Measurements from ENCODE around the gene RTN4RL2.

RTN4RL2 gene

DNA sequence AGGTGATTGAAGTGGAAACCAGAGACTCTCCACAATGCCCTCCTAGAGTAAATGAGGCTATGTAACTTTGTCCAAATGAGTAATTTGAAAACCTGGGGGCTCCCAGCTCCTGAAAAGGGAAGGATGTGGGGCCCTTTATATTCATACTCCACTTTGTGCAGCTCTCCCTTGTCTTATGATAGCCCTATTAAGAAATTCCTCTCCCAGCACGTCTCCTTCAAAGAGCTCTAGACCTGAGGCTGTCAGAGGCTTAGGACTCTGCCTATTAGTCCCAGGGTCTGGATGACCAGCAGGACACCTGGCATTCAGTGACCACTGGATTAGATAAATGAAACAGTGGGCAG, 53.1 kb downstream of the RTN4RL2 start:
- no peak for FAIRE-seq

GRCh38 chr11:57513911-57514537, 53.7 kb downstream of the RTN4RL2 start:
- no peak for TF ChIP-seq CTCF (IDR thresholded peaks at IDR 0.05; ENCODE audit: insufficient read depth, missing control alignments)
- no peak for DNase-seq (ENCODE audit: insufficient read length, low spot score)
- FAIRE-seq = no peak

More for the DNA sequence above, 53.1 kb downstream of the RTN4RL2 start:
- no peak for TF ChIP-seq CTCF (IDR thresholded peaks at IDR 0.05; ENCODE audit: insufficient read depth, missing control alignments)
- no peak for DNase-seq (ENCODE audit: insufficient read length, low spot score)

GRCh38 chr11:57514538-57515331, 54.4 kb downstream of the RTN4RL2 start:
- FAIRE-seq = no peak
- DNase-seq (ENCODE audit: insufficient read length, low spot score) = no peak
- no peak for TF ChIP-seq CTCF (IDR thresholded peaks at IDR 0.05; ENCODE audit: insufficient read depth, missing control alignments)

DNA sequence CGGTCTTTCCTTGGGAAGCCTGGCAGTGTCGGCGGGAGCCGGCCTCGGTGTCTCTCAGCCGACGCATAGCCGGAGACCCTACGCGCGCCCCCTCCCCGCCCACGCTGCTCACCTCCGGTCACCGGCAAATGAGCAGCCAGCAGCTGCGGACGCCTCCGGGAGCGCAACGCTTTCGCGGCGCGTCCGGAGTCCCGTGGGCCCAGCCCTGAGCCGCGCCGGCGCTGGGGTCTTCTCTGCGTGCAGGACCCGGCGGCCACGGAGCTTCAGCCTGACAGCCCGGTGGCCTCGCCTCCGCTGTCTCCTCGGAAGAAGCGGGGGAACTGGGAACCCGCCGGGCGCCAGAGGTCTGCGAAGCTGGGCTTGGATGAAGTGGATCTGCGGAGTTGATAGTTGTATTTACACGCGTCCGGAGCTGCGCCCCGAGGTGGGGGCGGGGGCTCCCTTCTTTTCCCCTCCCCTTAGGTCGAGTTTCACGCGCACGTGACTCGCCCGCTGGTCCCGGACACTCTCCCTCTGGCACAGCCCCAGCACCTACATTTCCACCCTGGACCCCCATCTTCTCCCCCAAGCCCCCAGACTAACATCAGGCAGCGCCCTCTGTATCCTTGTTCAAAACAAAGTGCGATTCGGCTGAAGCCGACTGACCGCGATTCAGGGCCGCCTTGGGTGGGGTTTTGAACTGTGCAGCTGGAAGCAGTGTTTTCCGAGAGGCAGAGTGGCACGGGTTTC, 55.2 kb downstream of the RTN4RL2 start, which contains the start of gene SLC43A1:
TSS of gene SLC43A1 (minus strand) at position 371 of the 729 bp plus-strand sequence. CDS start 1,591 bp downstream, outside the sequence.
- no peak for TF ChIP-seq CTCF (IDR thresholded peaks at IDR 0.05; ENCODE audit: insufficient read depth, missing control alignments)
- FAIRE-seq (no peak), DNase-seq (ENCODE audit: insufficient read length, low spot score) (no peak)

DNA sequence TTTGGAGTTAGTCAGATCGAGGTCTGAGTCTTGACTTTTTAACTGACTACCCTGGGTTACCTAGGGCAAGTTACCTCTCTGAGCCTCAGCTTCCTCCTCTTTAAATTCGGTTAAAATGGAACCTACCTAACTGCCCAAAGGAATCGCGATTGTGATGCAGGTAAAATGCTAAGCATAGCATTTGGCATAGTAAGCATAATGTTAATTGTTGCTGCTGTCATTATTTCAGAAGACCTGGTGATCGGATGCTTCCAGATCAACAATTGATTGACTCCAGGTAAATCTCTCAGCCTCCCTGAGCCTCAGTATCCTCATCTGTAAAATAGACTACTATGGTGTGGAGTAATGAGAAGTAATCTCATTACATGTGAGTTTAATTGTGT, 55.7 kb downstream of the RTN4RL2 start:
- no peak for DNase-seq (ENCODE audit: insufficient read length, low spot score)
- TF ChIP-seq CTCF (IDR thresholded peaks at IDR 0.05; ENCODE audit: insufficient read depth, missing control alignments) = no peak
- no peak for FAIRE-seq

- TF ChIP-seq CTCF (IDR thresholded peaks at IDR 0.05; ENCODE audit: insufficient read depth, missing control alignments) = no peak
- no peak for DNase-seq (ENCODE audit: insufficient read length, low spot score)
- FAIRE-seq = no peak
These were observed 60.8 kb downstream of the RTN4RL2 start for GRCh38 chr11:57521116-57521515.

Measured in D721Med (cell line).